Measurements from ENCODE around the gene CYSTM1.

DNA sequence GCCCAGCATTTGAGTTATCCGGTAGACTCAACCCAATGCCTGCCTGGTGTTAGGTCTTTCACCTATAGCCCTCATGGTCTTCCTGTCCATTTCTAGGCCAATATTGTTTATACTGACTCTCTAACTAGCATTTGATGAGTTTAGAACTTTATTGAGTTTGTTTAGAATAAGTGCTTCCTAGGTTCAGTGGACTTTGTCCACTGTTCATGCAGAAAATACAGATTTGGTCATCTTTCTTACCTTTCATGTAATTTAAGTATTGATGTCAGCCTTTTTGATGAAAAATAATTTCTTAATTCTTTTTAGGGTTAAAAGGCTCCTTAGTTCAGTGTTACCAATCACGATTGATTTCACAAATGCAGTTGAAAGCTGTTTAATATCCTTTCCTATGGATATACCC is 22.0 kb downstream of the CYSTM1 start:
- TF ChIP-seq, protein P1, sequence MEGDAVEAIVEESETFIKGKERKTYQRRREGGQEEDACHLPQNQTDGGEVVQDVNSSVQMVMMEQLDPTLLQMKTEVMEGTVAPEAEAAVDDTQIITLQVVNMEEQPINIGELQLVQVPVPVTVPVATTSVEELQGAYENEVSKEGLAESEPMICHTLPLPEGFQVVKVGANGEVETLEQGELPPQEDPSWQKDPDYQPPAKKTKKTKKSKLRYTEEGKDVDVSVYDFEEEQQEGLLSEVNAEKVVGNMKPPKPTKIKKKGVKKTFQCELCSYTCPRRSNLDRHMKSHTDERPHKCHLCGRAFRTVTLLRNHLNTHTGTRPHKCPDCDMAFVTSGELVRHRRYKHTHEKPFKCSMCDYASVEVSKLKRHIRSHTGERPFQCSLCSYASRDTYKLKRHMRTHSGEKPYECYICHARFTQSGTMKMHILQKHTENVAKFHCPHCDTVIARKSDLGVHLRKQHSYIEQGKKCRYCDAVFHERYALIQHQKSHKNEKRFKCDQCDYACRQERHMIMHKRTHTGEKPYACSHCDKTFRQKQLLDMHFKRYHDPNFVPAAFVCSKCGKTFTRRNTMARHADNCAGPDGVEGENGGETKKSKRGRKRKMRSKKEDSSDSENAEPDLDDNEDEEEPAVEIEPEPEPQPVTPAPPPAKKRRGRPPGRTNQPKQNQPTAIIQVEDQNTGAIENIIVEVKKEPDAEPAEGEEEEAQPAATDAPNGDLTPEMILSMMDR (conservative IDR thresholded peaks at IDR 0.05; ENCODE audit: low read depth, low read length): no peak
- no peak for TF ChIP-seq EZH2 (IDR thresholded peaks at IDR 0.05; ENCODE audit: low read length, unreplicated experiment)
